ENCODE measurements around the gene LMTK2.
A peak's percentile ranks its signal among the peaks of the same experiment; 100 is the strongest.
"Not testable (repeated sequence)": the region's sequence is repeated elsewhere in the genome, so short reads cannot be mapped to it uniquely, and the experiment has no call there.

Gene LMTK2

DNA sequence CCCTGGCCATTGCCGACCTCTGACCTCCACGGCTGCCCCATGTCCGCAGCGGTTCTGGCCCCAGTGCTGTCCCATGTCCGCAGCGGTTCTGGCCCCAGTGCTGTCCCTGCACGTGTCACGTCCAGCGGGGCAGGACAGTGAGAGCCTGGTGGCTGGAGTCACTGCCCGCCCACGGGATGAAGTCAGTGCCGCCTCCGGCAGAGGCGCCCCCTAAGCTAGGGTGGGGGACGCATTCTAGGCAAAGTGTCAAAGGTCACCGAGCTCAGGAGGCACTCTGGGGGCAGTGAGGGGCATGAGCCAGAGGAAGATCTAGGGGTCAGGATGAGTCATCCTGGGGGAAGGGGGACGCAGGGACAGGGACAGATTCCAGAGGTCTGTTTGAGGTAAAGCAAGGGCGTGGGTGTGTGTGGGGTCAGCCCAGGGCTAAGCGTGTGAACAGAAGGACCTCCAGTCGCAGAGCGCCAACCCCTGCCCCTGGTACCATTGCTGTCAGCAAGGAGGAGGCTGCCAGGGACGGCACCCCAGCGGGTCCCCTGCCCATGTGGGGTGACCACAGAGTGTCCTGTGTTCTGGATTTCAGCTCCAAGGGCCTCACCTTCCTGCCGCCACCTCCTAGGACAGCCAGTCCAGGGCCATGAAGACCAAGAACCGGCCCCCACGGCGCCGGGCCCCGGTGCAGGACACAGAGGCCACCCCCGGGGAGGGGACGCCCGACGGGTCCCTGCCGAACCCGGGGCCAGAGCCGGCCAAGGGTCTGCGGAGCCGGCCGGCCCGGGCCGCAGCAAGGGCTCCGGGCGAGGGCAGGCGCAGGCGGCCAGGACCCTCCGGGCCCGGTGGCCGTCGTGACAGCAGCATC lies 105.2 kb downstream of the LMTK2 start:
- in situ Hi-C loops (cut with MboI; ENCODE audit: low pct_unique_long_range_greater_than_20kb, low sequenced_read_pairs) = no loop called here
- no peak for DNase-seq

DNA sequence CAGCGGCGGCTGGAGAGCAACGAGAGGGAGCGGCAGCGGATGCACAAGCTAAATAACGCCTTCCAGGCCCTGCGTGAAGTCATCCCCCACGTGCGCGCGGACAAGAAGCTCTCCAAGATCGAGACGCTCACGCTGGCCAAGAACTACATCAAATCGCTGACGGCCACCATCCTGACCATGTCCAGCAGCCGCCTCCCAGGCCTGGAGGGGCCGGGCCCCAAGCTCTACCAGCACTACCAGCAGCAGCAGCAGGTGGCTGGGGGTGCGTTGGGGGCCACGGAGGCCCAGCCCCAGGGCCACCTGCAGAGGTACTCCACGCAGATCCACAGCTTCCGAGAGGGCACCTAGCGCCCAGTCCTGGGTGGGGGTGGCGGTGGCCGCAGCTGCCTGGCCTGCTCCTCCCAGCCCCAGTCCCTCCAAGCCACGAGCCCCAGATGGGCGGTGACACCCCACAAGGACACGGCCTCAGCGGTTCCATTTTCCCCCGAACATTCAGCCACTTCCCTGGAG lies 105.9 kb downstream of the LMTK2 start:
- no peak for DNase-seq

DNA sequence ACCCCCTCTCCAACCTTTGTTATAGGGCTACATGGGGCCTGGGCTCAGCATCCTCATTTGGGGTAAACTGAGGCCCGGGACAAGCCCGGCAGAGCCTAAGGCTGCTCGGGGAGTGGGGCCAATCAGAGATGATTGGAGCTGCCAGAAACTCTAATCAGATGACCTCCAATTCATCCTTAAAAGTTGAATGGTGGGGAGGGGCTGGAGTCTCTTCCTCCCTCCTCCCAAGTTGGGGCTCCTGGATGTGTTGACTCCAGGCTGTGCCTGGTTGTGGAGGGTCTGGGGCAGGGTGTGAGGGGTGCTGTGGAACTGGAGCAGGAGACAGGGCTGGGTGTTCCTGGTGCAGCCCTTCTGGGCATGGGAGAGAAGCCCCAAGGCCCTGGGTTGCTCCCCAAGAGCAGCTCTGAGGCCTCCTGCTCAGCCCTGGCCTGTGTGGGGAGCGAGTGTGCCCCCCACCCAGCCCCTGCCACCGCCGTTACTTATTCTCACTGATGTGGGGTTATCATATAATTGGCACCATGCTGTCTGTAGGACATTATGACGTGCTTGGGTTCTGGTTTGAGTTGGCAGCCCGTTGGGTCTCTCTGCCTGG lies 106.7 kb downstream of the LMTK2 start:
- in situ Hi-C loops (cut with MboI; ENCODE audit: low pct_unique_long_range_greater_than_20kb, low sequenced_read_pairs) = no loop called here
- DNase-seq = no peak

More for the DNA sequence above, 105.9 kb downstream of the LMTK2 start:
- in situ Hi-C loops (cut with MboI; ENCODE audit: low pct_unique_long_range_greater_than_20kb, low sequenced_read_pairs) = no loop called here

DNA sequence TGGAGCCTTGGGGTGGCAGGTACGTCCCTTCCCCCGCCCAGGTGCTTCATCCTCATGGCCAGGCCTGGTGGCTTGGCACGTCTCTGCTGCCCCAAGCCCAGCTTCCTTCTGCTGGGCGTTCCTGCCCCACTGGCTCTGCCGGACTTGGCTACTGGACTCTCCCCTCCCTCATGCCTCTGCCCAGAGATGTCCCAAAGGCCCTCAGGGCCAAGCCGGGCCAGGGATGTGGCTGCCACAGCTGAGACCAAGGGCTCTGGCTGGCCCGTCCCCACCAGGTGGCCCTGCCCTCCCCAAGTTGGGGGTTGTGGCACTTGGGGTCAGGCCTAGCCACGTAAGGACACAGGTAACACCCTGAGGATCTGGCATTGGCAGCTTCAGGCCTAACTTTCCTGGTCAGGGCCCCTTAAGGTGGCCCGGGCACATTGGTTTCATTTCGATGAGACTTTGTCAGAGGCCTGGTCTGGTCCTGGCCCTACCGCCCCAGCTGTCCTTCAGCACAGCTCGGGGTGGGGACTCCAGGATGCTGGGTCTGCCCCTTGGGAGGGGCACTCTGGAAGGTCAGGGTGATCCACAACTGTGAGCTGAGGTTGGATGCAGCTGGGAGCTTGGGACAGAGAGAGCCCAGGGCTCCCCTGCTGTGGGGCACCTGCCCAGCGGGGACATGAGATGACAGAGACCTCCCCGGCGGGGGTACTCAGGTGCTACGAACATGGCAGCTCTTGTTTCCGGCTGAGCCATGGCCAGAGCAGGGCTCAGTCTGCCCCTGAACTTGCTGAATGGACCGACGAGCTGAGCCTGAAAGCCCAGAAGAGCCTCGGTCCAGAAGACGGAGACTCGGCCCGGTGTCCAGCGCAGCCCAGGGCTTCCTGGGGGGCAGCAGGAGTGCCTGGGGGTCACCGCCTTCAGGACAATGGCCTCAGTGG lies 107.5 kb downstream of the LMTK2 start:
- no peak for DNase-seq
- in situ Hi-C loops (cut with MboI; ENCODE audit: low pct_unique_long_range_greater_than_20kb, low sequenced_read_pairs) = no loop called here

DNA sequence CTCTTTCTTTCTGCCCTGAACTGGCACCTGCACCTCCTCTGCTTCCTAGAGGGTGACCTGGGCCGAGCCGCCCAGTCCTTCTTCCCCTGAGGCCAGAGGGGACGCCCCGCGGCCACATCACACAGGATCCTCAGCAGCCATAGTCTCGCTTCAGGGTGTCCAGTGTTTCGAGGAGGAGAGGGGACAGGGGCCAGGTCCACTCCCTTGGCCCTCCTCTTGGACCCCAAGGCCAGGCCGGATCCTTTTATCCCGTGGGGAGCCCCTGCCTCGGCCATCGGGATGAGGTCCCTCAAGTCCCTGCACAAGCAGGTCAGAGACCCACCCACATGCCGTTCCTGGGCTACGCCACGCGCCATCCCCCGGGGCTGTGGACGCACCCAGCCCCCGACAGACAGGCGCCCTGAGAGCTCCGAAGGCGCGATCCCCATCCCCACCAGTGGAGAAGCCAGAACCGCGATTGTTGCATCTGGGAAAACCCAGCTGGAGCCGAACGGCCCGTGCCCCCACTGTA lies 108.2 kb downstream of the LMTK2 start:
- in situ Hi-C loops (cut with MboI; ENCODE audit: low pct_unique_long_range_greater_than_20kb, low sequenced_read_pairs) = no loop called here
- no peak for DNase-seq

DNA sequence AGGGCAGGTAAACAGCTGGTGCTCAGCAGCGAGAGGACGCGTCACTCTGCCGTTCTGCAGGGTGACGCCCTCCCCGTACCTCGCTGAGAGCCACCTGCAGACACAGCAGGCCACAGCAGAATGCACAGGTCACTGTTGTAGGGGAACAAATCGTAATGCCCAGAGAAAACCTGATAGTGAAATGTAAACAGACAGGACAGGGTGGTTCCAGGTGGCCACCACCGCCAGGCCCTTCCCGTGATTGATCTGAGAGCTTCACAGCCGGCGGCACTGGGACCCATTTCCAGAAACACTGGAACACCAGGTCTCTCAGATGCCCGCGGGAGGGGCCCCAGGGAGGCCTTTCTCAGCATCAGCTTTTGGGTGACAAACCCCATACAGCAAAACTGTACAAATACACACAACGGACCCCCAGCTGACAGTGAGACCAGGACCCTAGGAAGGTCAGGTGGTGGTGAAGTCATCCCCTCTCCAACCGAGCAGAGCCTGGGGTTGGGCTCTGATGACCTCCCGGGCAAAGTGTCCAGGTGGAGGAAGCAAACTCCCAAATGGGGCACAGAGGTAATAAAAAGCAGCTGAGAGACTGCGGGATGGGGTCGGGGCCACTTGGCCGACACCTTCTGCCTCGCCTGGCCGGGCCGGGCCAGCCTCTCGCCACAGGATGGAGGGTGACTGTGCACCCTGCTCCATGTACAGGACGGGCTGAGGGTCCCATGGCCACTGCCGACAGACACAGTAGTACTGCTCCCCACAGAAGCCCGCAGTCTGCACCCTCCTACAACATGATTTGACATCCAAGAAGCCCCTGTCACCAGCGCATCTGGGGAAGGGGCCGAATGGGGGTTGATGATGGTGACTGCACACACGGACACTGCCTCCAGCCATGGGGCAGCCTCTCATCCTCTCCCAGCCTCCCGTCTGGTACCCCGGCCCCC lies 109.2 kb downstream of the LMTK2 start:
- no peak for DNase-seq
- in situ Hi-C loops (cut with MboI; ENCODE audit: low pct_unique_long_range_greater_than_20kb, low sequenced_read_pairs) = no loop called here

DNA sequence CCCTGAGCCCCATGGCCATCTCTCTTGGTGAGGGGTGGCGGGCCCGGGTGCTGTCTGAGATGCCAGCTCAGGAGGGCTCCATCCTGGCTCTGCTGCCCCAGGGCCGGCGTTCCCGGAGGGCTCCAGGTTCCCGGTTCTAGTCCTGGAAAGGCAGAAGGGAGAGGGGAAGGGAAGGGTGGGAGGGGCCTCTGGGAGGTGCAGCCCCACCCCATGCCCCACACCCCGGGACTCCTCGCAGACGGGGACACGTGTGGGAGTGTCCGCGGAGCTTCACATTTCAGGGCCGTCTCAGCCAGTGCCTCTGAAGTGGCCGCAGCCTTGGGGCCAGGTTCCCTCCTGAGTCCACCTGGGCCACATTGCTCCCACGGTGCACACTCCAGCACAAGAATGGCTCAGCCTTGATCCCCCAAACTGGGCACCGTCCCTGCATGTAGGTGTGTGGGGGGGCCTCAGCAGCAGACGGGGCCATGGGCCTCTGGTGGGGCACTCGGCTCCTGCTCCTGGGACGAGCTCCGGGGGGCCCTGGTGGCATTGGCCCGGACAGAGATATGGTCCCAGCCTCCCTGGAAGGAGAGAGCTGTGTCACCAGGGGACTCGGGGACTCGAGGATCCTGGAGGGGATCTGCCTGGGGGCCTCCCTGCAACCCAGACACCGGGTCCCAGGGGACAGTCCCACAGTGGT lies 110.4 kb downstream of the LMTK2 start:
- in situ Hi-C loops (cut with MboI; ENCODE audit: low pct_unique_long_range_greater_than_20kb, low sequenced_read_pairs) = no loop called here
- no peak for DNase-seq

DNA sequence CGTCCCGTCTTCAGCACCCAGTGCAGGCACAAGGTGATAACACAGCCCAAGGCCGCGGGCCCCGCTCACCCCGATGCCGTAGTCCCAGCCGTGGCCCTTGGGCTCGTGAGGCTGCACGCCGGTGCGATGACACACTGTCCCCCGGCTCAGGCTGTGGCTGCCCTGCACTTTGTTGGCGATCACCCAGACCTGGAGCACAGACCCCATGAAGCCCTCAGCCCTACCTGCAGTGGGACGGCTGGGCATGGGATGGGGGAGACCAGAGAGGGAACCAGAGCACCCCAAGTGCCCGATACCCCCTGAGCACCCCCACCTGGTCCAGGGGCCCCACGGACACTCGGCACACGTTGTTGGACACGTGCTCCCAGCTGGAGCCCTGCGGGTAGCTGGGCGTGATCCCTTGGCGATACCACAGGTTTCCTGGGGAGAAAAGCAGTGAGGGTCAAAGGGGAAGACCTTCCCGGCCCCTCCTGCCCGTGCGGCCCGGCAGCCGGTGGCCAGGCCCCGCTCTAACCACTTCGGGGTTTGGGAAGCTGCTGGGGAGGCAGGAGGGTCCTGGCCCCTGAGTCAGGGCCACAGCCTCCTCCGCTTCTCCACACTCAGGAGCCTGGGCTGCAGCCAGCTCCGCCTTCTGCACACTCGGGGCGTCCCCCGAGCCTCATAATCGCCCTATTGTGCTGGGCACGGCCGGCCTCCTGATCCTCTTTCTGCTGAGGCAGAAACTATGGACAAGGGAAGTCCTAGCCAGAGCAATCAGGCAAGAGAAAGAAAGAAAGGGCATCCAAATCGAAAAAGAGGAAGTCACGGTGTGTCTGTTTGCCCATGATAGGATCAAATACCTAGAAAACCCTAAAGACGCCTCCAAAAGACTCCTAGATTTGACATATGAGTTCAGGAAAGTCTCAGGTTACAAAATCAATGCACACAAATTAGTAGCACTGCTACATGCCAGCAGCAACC lies 111.2 kb downstream of the LMTK2 start:
- peak; percentile 96 for DNase-seq
- in situ Hi-C loops (cut with MboI; ENCODE audit: low pct_unique_long_range_greater_than_20kb, low sequenced_read_pairs) = no loop called here

DNA sequence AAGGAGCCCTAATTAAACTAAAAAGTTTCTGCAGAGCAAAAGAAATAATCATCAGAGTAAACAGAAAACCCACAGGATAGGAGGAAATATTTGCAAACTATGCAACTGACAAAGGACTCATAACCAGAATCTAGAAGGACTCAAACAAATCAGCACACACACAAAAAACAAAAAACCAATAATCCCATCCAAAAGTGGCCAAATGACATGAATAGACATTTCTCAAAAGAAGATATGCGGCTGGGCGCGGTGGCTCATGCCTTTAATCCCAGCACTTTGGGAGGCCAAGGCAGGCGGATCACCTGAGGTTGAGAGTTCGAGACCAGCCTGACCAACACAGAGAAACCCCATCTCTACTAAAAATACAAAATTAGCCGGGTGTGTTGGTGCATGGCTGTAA lies 112.7 kb downstream of the LMTK2 start:
- in situ Hi-C loops (cut with MboI; ENCODE audit: low pct_unique_long_range_greater_than_20kb, low sequenced_read_pairs); DNase-seq: not testable (repeated sequence)

DNA sequence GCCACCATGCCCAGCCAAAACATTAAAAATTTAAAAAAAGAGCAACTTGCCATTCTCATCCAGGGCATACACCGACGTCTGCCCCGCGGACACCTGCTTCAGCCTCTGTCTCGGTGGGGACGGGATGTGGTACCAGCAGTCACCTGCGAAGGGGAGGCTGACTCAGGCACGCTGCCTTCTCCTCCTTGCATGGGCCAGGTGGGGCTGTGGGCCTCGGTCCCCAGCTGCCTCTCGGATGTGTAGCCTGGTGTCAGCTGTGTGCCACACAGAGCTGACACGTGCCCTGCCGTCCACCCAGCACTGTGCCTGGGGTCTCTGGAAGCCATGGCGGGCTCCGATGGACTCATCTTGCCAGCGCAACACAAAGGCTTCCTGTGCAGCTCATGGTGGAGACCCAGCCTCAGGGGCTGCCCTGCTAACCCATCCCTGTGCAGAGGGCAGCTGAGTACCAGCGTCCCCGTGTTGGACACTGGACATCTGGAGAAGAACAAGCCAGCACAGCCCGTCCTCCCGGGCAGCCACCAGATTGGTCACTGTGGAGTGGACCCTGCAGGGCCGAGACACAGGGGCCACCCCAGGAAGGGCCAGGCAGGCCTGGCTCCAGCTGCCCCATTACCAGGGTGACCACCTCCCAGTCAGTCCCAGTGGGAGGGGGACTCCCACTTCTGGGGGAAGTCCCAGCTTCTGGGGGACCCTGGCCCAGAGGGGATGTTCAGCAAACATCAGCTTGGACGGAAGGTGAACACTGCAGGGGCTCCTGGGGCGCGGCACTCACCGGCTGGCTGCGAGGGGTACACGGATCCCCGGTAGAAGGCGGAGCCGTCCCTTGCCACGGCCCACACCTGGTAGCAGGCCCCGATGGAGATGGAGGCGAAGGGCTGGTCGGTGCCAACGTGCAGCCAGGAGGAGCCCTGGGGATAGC lies 115.2 kb downstream of the LMTK2 start:
- no peak for DNase-seq
- in situ Hi-C loops (cut with MboI; ENCODE audit: low pct_unique_long_range_greater_than_20kb, low sequenced_read_pairs) = no loop called here

DNA sequence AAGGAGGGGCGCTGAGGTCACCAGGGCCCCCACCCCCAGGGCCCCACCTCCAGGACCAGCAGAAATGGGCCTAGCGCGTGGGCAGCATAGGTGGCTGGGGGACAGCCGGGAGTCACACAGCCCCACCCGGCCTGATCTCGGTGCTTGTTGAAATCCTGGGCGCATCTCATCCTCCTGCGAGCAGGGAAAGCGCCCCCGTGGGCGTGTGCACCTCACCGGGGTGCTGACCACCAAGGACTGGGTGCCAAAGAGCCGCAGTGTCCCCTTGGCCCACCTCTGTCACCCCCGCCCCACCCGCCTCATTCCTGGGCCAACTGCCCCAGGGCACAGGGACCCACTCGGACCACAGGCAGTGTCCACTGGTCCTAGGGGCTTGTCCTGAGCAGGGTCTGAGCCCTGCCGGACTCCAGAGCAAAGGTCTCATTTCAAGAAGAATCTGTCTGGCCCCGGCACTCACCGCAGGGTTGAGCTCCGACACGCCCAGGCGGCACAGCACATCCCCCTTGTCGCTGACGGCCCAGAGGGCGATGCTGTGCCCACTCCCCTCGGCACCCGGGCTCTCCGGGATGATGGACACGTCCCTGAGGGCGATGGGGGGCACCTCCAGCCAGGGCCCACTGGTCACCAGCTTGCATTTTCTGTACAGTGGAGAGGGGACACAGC lies 116.0 kb downstream of the LMTK2 start:
- in situ Hi-C loops (cut with MboI; ENCODE audit: low pct_unique_long_range_greater_than_20kb, low sequenced_read_pairs) = no loop called here
- DNase-seq = no peak

DNA sequence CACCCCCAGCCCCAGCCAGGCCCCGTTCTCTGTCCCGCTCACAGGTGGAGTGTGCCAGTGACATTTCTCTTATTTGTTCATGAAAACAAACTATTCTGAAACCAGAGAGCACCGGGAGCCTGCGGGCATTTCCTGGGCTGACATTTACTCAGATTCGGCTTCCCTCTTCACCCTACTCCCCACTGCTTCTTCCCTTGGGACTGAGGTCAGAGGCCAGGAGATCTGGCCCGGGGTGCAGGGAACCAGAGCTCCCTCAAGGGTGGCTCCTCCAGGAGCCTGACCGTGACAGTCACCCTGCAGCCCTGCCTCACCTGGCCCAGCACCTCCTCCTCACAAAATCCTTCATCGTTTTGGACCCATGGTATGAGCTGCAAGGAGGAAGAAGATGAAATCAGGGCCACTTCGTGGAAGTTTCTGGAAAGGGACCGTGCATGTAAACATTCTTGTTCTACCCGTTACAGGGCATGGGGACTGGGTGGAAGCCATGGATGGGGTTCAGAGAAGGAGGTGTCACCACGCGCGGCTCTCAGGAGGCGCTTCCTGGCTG lies 116.8 kb downstream of the LMTK2 start:
- DNase-seq = no peak
- in situ Hi-C loops (cut with MboI; ENCODE audit: low pct_unique_long_range_greater_than_20kb, low sequenced_read_pairs) = no loop called here

DNA sequence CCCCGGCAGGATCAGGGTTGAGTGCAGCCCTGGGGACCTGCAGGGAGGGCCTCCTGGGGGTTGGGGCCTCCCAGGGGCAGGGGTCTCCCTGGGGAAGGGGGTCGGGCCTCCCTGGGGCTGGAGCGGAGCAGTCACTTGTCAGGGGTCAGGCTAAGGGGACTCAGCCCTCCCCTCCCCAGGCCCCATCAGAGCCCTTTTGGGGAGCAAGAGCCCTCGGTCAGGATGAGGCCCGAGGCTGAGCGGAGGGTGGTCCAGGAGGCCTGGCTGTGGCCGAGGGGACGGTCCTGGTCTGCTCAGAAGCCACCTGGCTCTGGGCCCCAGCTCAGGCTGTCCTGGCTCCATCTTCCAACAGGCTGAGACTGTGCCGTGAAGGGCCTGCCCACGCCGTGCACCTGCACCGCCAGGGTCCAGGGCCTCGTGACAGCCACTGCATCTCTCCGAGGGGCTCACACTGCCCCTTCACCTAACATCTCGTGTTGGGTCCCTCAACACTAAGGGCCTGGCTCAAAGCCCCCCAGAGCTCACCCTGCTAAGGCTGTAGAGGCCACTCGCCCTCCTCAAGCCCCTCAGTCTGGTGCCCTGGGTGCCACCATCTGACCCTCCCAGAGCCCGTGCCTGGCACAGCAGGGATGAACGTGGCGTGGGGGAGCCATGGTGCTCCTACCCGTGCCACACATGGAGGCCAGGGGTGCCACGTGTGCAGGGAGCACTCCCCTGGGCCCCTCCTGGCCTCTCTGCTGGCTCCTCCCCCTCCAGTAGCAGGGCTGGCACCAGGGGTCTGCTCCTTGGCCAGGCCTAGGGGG lies 117.4 kb downstream of the LMTK2 start:
- in situ Hi-C loops (cut with MboI; ENCODE audit: low pct_unique_long_range_greater_than_20kb, low sequenced_read_pairs) = no loop called here
- no peak for DNase-seq

DNA sequence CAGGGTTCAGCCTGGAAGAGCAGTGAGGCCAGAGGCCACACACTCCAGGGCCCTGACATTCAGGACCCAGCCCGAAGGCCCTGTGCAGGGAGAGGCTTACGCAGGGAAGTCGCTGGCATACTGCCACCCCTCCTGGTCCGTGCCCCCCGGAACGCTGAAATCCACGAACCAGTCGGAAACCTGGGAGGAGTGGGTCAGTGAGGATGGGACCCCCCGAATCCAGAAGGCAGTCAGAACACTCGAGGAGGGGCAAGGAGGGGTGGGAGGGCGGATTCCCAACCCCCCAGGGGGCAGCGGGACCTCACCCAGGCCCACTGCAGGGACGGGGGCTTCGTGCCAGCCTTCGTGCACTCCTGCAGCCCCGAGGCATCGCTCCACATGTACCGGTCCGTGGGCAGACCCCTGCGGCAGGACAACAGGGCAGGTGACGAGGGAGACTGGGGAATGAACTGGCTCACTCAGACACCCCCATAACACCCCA lies 118.1 kb downstream of the LMTK2 start:
- no peak for DNase-seq
- in situ Hi-C loops (cut with MboI; ENCODE audit: low pct_unique_long_range_greater_than_20kb, low sequenced_read_pairs) = no loop called here
